Thyroid gland (tissue), 4 donors: ENCODE data around the gene CCDC34. TPM values are rescaled to one million over a fixed set of nuclear protein-coding genes. Genes with fewer than 3 reads are reported as not detected.

Source experiments
- DNase-seq, 2 donors: peaks; one replicate each; pipeline ENCODE4 v3.0.0-alpha.2; 2019
- H3K27ac ChIP-seq, 3 donors: fragments of 200-600 bp; sonication (generic); 1 replicate in 2 of 3; 2 replicates in 1 of 3; pipeline ENCODE4 v1.5.1; 2016 to 2019; ENCODE audit warnings: mild to moderate bottlenecking in 1 of 3, moderate library complexity in 1 of 3
- H3K27me3 ChIP-seq: fragments of 200-600 bp; sonication (generic); one replicate; pipeline ENCODE4 v1.5.1; 2019
- H3K36me3 ChIP-seq, 2 donors: fragments of 200-600 bp; sonication (generic); one replicate each; pipeline ENCODE4 v1.5.1; 2016 to 2019
- H3K4me1 ChIP-seq, 2 donors: fragments of 200-600 bp; sonication (generic); one replicate each; pipeline ENCODE4 v1.5.1; 2017 to 2019
- H3K4me3 ChIP-seq, 3 donors: fragments of 200-600 bp; sonication (generic); replicated peaks in 1 of 3; 1 replicate in 2 of 3; 2 replicates in 1 of 3; pipeline ENCODE4 v1.5.1; 2016; ENCODE audit warnings: mild to moderate bottlenecking in 1 of 3
- H3K9me3 ChIP-seq: fragments of 200-600 bp; sonication (generic); one replicate; pipeline ENCODE4 v1.5.1; 2017
- POLR2A ChIP-seq, 2 donors: fragments of 450-650 bp; IDR thresholded peaks; one replicate each; pipeline ENCODE4 v1.6.1; 2017; ENCODE audit warnings: antibody characterized with exemption in 2 of 2, mild to moderate bottlenecking in 2 of 2, moderate library complexity in 1 of 2
- WGBS, 2 donors: methylation state at CpG; one replicate each; pipeline ENCODE4 v1.1.5; 2017; 5-methylcytosine and 5-hydroxymethylcytosine counted together
- intact Hi-C: fragments of 100-400 bp; cut with DNase I; formaldehyde crosslinking; loops from one replicate; pipeline ENCODE4 v1.15.1; 2023
- total RNA-seq, 4 donors: library from RNA; depleted of rRNA; stranded (reverse); fragments of >200 nt; gene quantifications; one replicate each; pipeline ENCODE4 v1.2.3, GENCODE V29; 2016
- TF ChIP-seq, protein P1 (sequence below), 6 experiments: fragments of 200-600 bp in 3 of 6; fragments of 450-650 bp in 3 of 6; sonication (generic) in 3 of 6; IDR thresholded peaks; one replicate each; pipeline ENCODE4 v1.5.1; 2016 to 2019; ENCODE audit warnings: antibody characterized with exemption in 6 of 6, mild to moderate bottlenecking in 2 of 6, inconsistent platforms in 1 of 6, moderate library complexity in 1 of 6

Gene CCDC34
- total RNA-seq, 4 donors from 2014 or later = 2.1 to 4.6 (median 3.9) TPM

DNA sequence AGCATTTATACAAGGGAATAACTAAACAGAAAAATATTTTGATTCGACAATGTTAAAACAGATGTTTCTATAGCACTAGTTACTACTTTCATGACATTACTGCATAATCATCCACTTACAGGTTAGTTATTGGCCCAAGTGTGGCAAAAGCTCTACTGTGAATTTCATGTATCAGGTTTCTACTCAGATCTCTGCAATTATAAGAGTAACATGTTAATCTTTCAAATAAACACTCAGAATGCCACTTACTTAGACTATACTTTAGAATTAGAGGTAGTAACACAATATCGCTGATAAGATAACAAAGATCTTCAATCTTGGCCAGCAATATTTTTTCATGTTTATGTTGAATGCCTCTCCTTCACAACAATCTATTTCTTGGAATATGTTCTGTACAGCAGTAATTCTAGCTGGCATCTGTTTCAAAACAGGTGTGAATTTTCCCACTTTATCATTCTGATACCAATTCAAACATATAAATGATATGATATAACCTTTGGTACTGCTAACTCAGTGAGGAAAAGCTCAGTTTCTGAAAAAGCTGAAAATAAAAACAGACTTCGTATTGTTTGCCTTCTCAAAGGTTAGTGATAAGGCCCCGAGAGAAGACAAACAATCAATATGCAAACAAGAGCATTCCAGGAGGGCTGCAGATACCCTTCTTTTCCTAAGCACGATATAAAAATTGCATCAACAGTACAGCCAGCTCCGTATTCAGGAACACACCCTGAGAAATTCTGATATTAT lies 11.0 kb upstream of the CCDC34 start:
- peaks cover 0 to 4% of the 10 kb centered on the region in 2 donors for H3K36me3 ChIP-seq
- intact Hi-C loops = no loop called here
- WGBS, 2 donors = 88% methylated on average over 6 of the region's 6 CpGs

DNA sequence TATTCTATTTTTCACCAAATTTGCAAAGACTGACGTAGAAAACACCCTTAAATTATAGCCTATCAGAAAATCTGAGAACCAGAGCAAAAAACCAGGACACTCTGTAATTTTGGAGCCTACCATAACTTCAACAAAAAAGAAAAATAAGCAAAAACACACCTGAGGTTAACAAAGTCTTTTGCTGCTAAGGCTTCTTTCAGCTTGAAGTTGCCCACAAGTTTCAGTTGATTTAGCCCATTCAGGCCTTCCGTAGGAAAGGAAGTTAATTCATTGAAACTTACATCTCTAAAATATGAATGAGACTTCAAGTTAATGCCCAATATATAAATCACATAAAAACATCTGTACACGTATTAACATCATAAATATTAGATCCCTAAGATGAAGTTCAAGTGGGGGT lies 10.4 kb upstream of the CCDC34 start:
- Histone ChIP-seq H3K27ac (no peak overlapping the region), H3K27me3 (no peaks in the 10 kb centered on the region), H3K9me3 (no peaks in the 10 kb centered on the region), H3K36me3 (peaks cover under 1 to 4% of the 10 kb centered on the region in 2 donors), H3K4me1 (no peaks in the 10 kb centered on the region), H3K4me3 (no peak overlapping the region)
- 94 to 96% methylated on average over 3 of the region's 3 CpGs for WGBS, 2 donors
- intact Hi-C loops = no loop called here
- TF ChIP-seq, protein P1, sequence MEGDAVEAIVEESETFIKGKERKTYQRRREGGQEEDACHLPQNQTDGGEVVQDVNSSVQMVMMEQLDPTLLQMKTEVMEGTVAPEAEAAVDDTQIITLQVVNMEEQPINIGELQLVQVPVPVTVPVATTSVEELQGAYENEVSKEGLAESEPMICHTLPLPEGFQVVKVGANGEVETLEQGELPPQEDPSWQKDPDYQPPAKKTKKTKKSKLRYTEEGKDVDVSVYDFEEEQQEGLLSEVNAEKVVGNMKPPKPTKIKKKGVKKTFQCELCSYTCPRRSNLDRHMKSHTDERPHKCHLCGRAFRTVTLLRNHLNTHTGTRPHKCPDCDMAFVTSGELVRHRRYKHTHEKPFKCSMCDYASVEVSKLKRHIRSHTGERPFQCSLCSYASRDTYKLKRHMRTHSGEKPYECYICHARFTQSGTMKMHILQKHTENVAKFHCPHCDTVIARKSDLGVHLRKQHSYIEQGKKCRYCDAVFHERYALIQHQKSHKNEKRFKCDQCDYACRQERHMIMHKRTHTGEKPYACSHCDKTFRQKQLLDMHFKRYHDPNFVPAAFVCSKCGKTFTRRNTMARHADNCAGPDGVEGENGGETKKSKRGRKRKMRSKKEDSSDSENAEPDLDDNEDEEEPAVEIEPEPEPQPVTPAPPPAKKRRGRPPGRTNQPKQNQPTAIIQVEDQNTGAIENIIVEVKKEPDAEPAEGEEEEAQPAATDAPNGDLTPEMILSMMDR (IDR thresholded peaks at IDR 0.05) = no peak
- no peak for DNase-seq

More for the DNA sequence above, 11.0 kb upstream of the CCDC34 start:
- no peak for TF ChIP-seq POLR2A (IDR thresholded peaks at IDR 0.05)
- TF ChIP-seq, protein P1 (IDR thresholded peaks at IDR 0.05) = no peak
- Histone ChIP-seq H3K4me1 (no peaks in the 10 kb centered on the region), H3K4me3 (no peak overlapping the region), H3K27ac (no peak overlapping the region), H3K27me3 (no peaks in the 10 kb centered on the region), H3K9me3 (no peaks in the 10 kb centered on the region)
- DNase-seq = no peak

DNA sequence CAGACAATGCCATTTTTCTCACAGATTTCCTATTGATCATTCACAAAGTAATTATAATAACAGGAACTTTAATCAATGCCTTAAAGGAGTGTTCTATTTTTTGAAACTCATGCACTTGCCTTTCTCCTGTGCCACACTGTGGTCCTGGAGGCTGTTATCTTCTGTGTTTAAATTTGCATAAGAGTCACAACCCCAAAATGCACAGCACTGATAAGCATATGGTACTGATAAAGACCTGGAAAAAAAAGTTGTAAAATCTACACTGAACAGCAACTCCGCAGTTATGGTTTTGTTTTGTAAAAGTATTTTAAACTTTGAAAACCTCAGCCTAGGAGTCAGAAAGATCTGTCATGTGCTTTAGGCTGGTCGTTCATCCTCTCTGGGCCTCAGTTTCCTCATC lies 9.1 kb upstream of the CCDC34 start:
- H3K4me3 ChIP-seq = no peak overlapping the region
- H3K4me1 ChIP-seq = no peaks in the 10 kb centered on the region
- no peak for TF ChIP-seq POLR2A (IDR thresholded peaks at IDR 0.05)
- TF ChIP-seq, protein P1 (IDR thresholded peaks at IDR 0.05) = no peak
- H3K27me3 ChIP-seq = no peaks in the 10 kb centered on the region
- H3K36me3 ChIP-seq = peaks cover 8 to 10% of the 10 kb centered on the region in 2 donors
- H3K27ac ChIP-seq = no peak overlapping the region
- no peak for DNase-seq
- WGBS, 2 donors = 91 to 94% methylated on average over 2 of the region's 2 CpGs
- intact Hi-C loops = no loop called here
- H3K9me3 ChIP-seq = no peaks in the 10 kb centered on the region

DNA sequence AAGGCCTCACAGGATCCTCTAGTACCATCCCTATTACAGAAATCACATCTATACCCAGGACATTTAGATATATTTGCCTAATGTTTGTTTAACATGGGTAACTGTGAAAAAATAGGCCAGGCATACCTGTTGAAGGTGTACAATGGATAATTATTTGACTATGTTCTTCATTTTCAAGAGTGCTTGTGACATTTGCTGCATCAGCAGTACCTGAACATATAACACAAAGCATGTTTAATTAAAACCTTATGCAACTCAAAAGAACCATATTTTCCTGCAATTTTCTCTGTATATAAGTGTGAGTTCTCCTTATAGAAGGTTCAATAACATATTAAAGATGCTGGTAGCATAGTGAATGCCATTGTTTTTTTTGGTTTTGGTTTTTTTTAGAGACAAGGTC lies 8.5 kb upstream of the CCDC34 start:
- intact Hi-C loops = no loop called here
- peaks cover 8 to 10% of the 10 kb centered on the region in 2 donors for H3K36me3 ChIP-seq
- no peak for DNase-seq
- H3K9me3 ChIP-seq = no peaks in the 10 kb centered on the region
- H3K4me1 ChIP-seq = no peaks in the 10 kb centered on the region
- no peak for TF ChIP-seq POLR2A (IDR thresholded peaks at IDR 0.05)
- TF ChIP-seq, protein P1 (IDR thresholded peaks at IDR 0.05) = no peak
- no peak overlapping the region for H3K4me3 ChIP-seq
- no peak overlapping the region for H3K27ac ChIP-seq
- H3K27me3 ChIP-seq = no peaks in the 10 kb centered on the region

DNA sequence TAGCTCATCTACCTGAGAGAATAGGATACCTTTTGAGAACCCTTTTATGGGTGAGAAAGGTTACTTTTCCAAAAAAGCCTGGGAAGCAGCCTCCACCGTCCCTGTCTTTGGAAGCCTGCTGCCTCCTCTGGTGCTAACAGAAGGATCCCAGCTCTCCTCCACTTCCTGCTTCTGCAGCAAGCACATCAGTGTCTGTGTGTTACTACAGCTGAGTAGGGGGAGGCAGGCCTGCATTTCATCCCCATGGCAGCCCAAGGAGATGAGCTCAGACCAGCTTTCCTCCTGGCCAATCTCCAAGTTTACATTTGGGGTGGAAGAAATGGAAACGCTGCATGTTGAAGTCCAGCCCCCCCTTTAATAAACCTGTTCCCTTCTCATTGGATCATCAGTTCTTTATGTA lies 7.4 kb upstream of the CCDC34 start:
- Histone ChIP-seq H3K27ac (no peak overlapping the region), H3K9me3 (no peaks in the 10 kb centered on the region), H3K36me3 (peaks cover 8 to 10% of the 10 kb centered on the region in 2 donors), H3K4me3 (no peak overlapping the region), H3K4me1 (no peaks in the 10 kb centered on the region), H3K27me3 (no peaks in the 10 kb centered on the region)
- TF ChIP-seq, protein P1 (IDR thresholded peaks at IDR 0.05) = no peak
- no peak for TF ChIP-seq POLR2A (IDR thresholded peaks at IDR 0.05)
- intact Hi-C loops = no loop called here
- DNase-seq = no peak
- WGBS, 2 donors = 60 to 73% methylated on average over 2 of the region's 2 CpGs
